Brain microvascular endothelial cell (primary cell): ENCODE measurements around the gene CASTOR1.
A peak's percentile ranks its signal among the peaks of the same experiment; 100 is the strongest.

Experiments
- DNase-seq: peaks from one replicate; pipeline ENCODE4 v3.0.0-alpha.2; 2020
- H3K27ac ChIP-seq: fragments of 250-450 bp; sonication (Bioruptor Pico); 2 replicates; pipeline ENCODE4 v1.5.1; 2020; ENCODE audit warnings: mild to moderate bottlenecking, moderate library complexity
- H3K27me3 ChIP-seq: fragments of 250-450 bp; sonication (Bioruptor Pico); replicated peaks from 2 replicates; pipeline ENCODE4 v1.5.1; 2020; ENCODE audit warnings: mild to moderate bottlenecking
- H3K36me3 ChIP-seq: fragments of 250-450 bp; sonication (Bioruptor Pico); replicated peaks from 2 replicates; pipeline ENCODE4 v1.5.1; 2020; ENCODE audit warnings: mild to moderate bottlenecking
- H3K4me3 ChIP-seq: 2 replicates; pipeline ENCODE4 v1.5.1; 2011; ENCODE audit warnings: low read depth, mild to moderate bottlenecking, control low read depth, low read length, moderate library complexity
- CTCF ChIP-seq: IDR thresholded peaks from 2 replicates; pipeline ENCODE4 v1.5.1; 2011; ENCODE audit warnings: low read depth, mild to moderate bottlenecking, moderate library complexity, low read length, control low read depth, inconsistent platforms; ENCODE audit errors: missing control alignments
- in situ Hi-C: cut with HindIII; loops from 2 replicates; pipeline ENCODE4 v1.10.0; 2017; ENCODE audit warnings: low sequenced_read_pairs, low pct_ligation_motif_present

CASTOR1 gene

GRCh38 chr22:30261134-30261533, 28.2 kb downstream of the CASTOR1 start:
- no peak overlapping the region for H3K4me3 ChIP-seq
- H3K27me3 ChIP-seq: no peaks in the 10 kb centered on the region
- H3K36me3 ChIP-seq: no peaks in the 10 kb centered on the region
- H3K27ac ChIP-seq: no peak overlapping the region
- DNase-seq: no peak
- no peak for TF ChIP-seq CTCF
- in situ Hi-C loops: no loop called here

DNA sequence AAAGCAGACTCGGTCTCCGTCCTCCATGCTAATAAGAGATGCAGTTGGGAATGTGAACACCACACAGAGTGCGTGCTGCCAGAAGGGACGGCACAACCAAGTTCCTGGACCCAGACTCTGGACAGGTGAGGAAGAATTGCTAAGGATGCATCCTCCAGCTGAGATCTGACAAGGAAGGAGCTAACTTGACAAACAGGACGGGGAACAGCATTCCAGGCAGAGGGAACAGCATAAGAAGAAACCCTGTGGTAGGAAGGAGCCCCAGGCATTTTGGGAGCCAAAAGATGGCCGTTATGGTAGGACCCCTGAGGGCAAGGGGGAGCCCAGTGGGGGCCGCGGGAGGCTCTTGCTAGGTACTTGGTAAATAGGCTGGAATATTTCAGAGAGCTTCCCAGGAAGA, 28.6 kb downstream of the CASTOR1 start:
- no peak for DNase-seq
- Histone ChIP-seq H3K36me3 (no peaks in the 10 kb centered on the region), H3K4me3 (no peak overlapping the region), H3K27me3 (no peaks in the 10 kb centered on the region), H3K27ac (no peak overlapping the region)
- in situ Hi-C loops: no loop called here
- no peak for TF ChIP-seq CTCF

DNA sequence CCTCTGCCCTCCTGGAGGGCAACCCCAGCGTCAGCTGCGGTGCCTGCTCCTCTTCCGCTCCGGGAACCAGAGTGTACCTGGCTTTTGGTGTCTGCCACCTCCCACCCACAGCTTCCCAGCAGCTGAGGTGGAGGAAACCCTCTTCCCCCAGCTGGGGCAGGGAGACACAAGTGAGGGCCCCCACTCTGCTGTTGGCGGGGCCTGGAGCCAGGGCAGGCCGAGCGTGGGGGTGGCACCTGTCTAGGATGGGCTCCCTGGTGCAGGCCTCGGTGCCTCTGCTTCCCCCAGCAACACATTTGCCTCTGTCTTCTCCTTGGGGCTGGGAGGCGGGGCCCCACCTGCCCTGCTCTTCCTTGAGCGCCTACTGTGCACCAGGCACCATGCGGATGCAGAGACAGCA, 29.0 kb downstream of the CASTOR1 start:
- H3K4me3 ChIP-seq: no peak overlapping the region
- TF ChIP-seq CTCF: no peak
- in situ Hi-C loops: no loop called here
- no peaks in the 10 kb centered on the region for H3K36me3 ChIP-seq
- H3K27ac ChIP-seq: no peak overlapping the region
- H3K27me3 ChIP-seq: no peaks in the 10 kb centered on the region
- no peak for DNase-seq

DNA sequence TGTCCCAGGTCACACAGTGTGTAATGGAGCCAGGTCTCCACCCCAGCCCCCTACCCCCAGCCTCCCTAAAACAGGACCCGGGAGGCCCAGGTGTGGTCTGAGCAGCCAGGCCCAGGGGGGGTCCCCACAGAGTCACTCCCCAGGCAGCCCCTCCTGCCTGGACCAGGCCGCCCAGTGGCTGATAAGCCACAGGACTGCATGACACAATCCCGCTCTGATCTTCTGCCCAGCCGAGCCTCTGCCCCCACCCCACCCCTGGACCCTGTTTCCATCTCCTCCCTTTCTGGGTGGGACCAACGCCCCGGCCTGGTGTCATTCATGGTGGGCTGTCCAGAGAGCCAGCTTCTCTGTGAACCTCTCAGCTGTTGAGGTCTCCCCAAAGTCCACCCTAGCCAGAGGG, 35.0 kb downstream of the CASTOR1 start:
- Histone ChIP-seq H3K27me3 (no peaks in the 10 kb centered on the region), H3K36me3 (no peaks in the 10 kb centered on the region), H3K27ac (peak overlapping the region; percentile 91), H3K4me3 (no peak overlapping the region)
- DNase-seq: no peak
- in situ Hi-C loops: no loop called here
- TF ChIP-seq CTCF: peak; percentile 1

DNA sequence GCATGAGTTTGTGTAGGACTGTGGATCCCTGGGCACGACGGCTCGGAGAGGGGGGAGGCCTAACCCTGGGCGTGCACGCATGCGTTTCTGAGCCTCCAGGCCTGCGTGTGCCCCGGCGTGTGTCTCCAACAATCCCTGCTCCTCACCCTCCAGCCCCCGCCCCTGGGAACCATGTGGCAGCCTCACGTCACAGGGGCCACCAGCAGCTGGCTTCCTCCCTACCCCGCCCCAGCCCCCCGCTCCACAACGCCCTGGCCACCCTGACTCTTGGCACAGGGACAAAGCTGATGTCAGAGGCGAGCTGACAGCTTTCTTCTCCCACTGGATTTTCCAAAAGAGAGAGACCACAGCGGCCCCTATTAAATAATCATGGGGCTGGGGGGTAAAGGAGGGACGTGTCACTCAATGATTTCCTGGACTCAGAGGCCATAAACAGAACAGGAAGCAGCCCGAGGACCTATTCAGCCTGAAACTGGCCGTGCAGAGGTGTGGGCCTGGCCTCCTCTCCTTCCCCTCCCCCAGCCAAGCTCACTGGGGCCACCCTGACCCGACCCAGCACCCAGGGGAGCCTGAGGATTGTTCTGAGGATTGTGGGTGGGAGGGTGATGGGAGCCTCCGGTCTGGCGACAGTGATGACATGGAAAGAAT, 36.0 kb downstream of the CASTOR1 start:
- in situ Hi-C loops: no loop called here
- Histone ChIP-seq H3K36me3 (no peaks in the 10 kb centered on the region), H3K27ac (peak overlapping the region; percentile 91), H3K4me3 (no peak overlapping the region), H3K27me3 (no peaks in the 10 kb centered on the region)
- TF ChIP-seq CTCF: no peak
- peak; percentile 87 for DNase-seq
